Vagina (tissue), 2 donors: ENCODE results near the gene ZNF76. TPM values are rescaled to one million over a fixed set of nuclear protein-coding genes. Genes with fewer than 3 reads are reported as not detected.

Source experiments
- DNase-seq, 2 donors: peaks; one replicate each; pipeline ENCODE4 v3.0.0-alpha.2; 2017; ENCODE audit errors: extremely low spot score in 2 of 2
- H3K27ac ChIP-seq: fragments of 200-600 bp; sonication (generic); one replicate; pipeline ENCODE4 v1.5.1; 2019
- H3K27me3 ChIP-seq: fragments of 200-600 bp; sonication (generic); one replicate; pipeline ENCODE4 v1.5.1; 2019
- H3K36me3 ChIP-seq, 2 donors: fragments of 200-600 bp; sonication (generic); one replicate each; pipeline ENCODE4 v1.5.1; 2017 to 2019
- H3K4me1 ChIP-seq: fragments of 200-600 bp; sonication (generic); one replicate; pipeline ENCODE4 v1.5.1; 2019
- H3K4me3 ChIP-seq, 2 donors: fragments of 200-600 bp; sonication (generic); 1 replicate in 1 of 2; 2 replicates in 1 of 2; pipeline ENCODE4 v1.5.1; 2016 to 2019
- H3K9me3 ChIP-seq: fragments of 200-600 bp; sonication (generic); one replicate; pipeline ENCODE4 v1.5.1; 2019
- CTCF ChIP-seq, 3 experiments: fragments of 450-650 bp in 2 of 3; fragments of 200-600 bp in 1 of 3; sonication (generic) in 1 of 3; IDR thresholded peaks; one replicate each; pipeline ENCODE4 v1.5.1; 2017 to 2019; ENCODE audit warnings: antibody characterized with exemption in 3 of 3, mild to moderate bottlenecking in 2 of 3, moderate library complexity in 2 of 3
- POLR2A ChIP-seq, 2 donors: fragments of 450-650 bp; IDR thresholded peaks; one replicate each; pipeline ENCODE4 v1.6.1; 2017; ENCODE audit warnings: antibody characterized with exemption in 2 of 2, mild to moderate bottlenecking in 2 of 2, moderate library complexity in 2 of 2
- POLR2AphosphoS5 ChIP-seq, 2 donors: sonication (generic); formaldehyde crosslinking; IDR thresholded peaks; one replicate each; pipeline ENCODE4 v1.9.0; 2017; ENCODE audit warnings: antibody characterized with exemption in 2 of 2, mild to moderate bottlenecking in 2 of 2, low read depth in 1 of 2; ENCODE audit not compliant: insufficient read depth in 1 of 2
- intact Hi-C: fragments of 100-400 bp; cut with DNase I; formaldehyde crosslinking; loops from one replicate; pipeline ENCODE4 v1.15.1; 2023
- total RNA-seq: library from RNA; depleted of rRNA; stranded (reverse); fragments of >200 nt; gene quantifications from one replicate; pipeline ENCODE4 v1.2.3, GENCODE V29; 2016

Gene ZNF76
- total RNA-seq, 1 donor from 2014 or later, result 39.0 TPM

GRCh38 chr6:35234901-35235300 lies 24.6 kb upstream of the ZNF76 start:
- intact Hi-C loops, result no loop called here
- TF ChIP-seq POLR2A (IDR thresholded peaks at IDR 0.05), result no peak
- TF ChIP-seq CTCF (IDR thresholded peaks at IDR 0.05), result no peak
- no peak for TF ChIP-seq POLR2AphosphoS5 (IDR thresholded peaks at IDR 0.05; ENCODE audit: insufficient read depth in 1 of 2, low read depth in 1 of 2)
- Histone ChIP-seq H3K27me3 (no peaks in the 10 kb centered on the region), H3K4me3 (no peak overlapping the region), H3K27ac (no peak overlapping the region), H3K36me3 (no peaks in the 10 kb centered on the region), H3K9me3 (no peaks in the 10 kb centered on the region), H3K4me1 (peaks cover 17% of the 10 kb centered on the region)
- DNase-seq, result no peak

- no peak for TF ChIP-seq POLR2A (IDR thresholded peaks at IDR 0.05)
- no peak for TF ChIP-seq CTCF (IDR thresholded peaks at IDR 0.05)
- TF ChIP-seq POLR2AphosphoS5 (IDR thresholded peaks at IDR 0.05; ENCODE audit: insufficient read depth in 1 of 2, low read depth in 1 of 2), result no peak
Observed at GRCh38 chr6:35236223-35236622, 23.3 kb upstream of the ZNF76 start.

GRCh38 chr6:35237476-35237875 lies 22.1 kb upstream of the ZNF76 start:
- peaks cover 10% of the 10 kb centered on the region for H3K4me1 ChIP-seq
- H3K27me3 ChIP-seq, result no peaks in the 10 kb centered on the region
- intact Hi-C loops, result no loop called here
- no peaks in the 10 kb centered on the region for H3K36me3 ChIP-seq
- no peak overlapping the region for H3K4me3 ChIP-seq
- no peak for DNase-seq
- H3K27ac ChIP-seq, result no peak overlapping the region
- no peaks in the 10 kb centered on the region for H3K9me3 ChIP-seq
- TF ChIP-seq POLR2AphosphoS5 (IDR thresholded peaks at IDR 0.05; ENCODE audit: insufficient read depth in 1 of 2, low read depth in 1 of 2) (no peak), CTCF (IDR thresholded peaks at IDR 0.05) (no peak), POLR2A (IDR thresholded peaks at IDR 0.05) (no peak)

More at GRCh38 chr6:35236223-35236622, 23.3 kb upstream of the ZNF76 start:
- H3K9me3 ChIP-seq, result no peaks in the 10 kb centered on the region
- H3K27ac ChIP-seq, result no peak overlapping the region
- no peaks in the 10 kb centered on the region for H3K27me3 ChIP-seq
- peaks cover 14% of the 10 kb centered on the region for H3K4me1 ChIP-seq
- H3K4me3 ChIP-seq, result no peak overlapping the region
- no peak for DNase-seq
- intact Hi-C loops, result no loop called here
- H3K36me3 ChIP-seq, result no peaks in the 10 kb centered on the region

GRCh38 chr6:35238843-35239289 lies 20.7 kb upstream of the ZNF76 start:
- DNase-seq, result no peak
- no peak for TF ChIP-seq POLR2A (IDR thresholded peaks at IDR 0.05)
- no peak for TF ChIP-seq CTCF (IDR thresholded peaks at IDR 0.05)
- no peak for TF ChIP-seq POLR2AphosphoS5 (IDR thresholded peaks at IDR 0.05; ENCODE audit: insufficient read depth in 1 of 2, low read depth in 1 of 2)

GRCh38 chr6:35239581-35239980 lies 20.0 kb upstream of the ZNF76 start:
- TF ChIP-seq POLR2AphosphoS5 (IDR thresholded peaks at IDR 0.05; ENCODE audit: insufficient read depth in 1 of 2, low read depth in 1 of 2), result no peak
- TF ChIP-seq POLR2A (IDR thresholded peaks at IDR 0.05), result no peak
- TF ChIP-seq CTCF (IDR thresholded peaks at IDR 0.05), result no peak
- Histone ChIP-seq H3K4me3 (no peak overlapping the region), H3K27ac (no peak overlapping the region), H3K27me3 (no peaks in the 10 kb centered on the region), H3K4me1 (peaks cover 10% of the 10 kb centered on the region), H3K36me3 (no peaks in the 10 kb centered on the region), H3K9me3 (no peaks in the 10 kb centered on the region)
- DNase-seq, result no peak
- intact Hi-C loops, result no loop called here

More at GRCh38 chr6:35238843-35239289, 20.7 kb upstream of the ZNF76 start:
- Histone ChIP-seq H3K4me1 (peaks cover 10% of the 10 kb centered on the region), H3K4me3 (no peak overlapping the region), H3K9me3 (no peaks in the 10 kb centered on the region), H3K27ac (no peak overlapping the region), H3K36me3 (no peaks in the 10 kb centered on the region), H3K27me3 (no peaks in the 10 kb centered on the region)
- intact Hi-C loops, result no loop called here
